Measurements from ENCODE around the gene SPANXC.
"Not testable (repeated sequence)": the region's sequence is repeated elsewhere in the genome, so short reads cannot be mapped to it uniquely, and the experiment has no call there.

The SPANXC gene, protein sequence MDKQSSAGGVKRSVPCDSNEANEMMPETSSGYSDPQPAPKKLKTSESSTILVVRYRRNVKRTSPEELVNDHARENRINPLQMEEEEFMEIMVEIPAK

GRCh38 chrX:141242417-141242816, at the start of gene SPANXC:
SPANXC (minus strand) TSS chrX:141242517; CDS start chrX:141242457, 60 bp downstream.
- DNase-seq, result not testable (repeated sequence)

DNA sequence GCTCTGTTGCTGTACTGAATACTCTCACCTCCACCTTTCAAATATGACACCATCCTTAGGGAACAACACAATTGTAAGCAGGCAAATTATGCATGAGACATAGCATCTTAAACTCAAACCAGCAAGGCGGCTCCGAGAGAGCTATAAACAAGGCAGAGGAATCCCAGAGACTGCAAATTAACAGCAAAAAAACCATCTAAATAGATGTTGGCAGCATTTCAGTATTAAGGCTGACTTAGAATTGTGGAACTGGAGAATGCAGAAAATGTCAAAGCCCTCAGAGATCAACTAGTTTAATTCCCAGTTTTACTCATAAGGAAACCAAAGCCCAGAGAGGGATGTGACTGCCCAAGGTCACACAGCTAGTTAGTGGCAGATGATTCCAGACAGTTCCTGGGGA, 37.2 kb upstream of the SPANXC start:
- no peak for DNase-seq

DNA sequence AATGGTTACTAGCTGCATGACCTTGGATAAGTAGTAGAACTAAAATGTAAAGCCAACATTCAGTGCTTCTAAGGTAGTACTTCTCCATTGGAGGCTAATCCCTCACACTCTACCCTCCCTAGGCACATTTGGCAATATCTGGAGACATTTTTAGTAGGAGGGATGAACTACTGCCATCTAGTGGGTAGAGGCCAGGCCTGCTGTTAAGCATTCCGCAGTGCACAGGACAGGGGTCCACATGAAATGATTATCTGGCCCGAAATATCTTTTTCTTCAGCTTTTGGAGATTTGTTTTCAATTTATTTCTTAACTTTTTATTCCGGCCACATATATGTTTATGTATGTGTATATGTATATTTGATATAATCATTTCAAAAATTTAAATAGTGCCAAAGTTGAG, 36.0 kb upstream of the SPANXC start:
- DNase-seq, result no peak

DNA sequence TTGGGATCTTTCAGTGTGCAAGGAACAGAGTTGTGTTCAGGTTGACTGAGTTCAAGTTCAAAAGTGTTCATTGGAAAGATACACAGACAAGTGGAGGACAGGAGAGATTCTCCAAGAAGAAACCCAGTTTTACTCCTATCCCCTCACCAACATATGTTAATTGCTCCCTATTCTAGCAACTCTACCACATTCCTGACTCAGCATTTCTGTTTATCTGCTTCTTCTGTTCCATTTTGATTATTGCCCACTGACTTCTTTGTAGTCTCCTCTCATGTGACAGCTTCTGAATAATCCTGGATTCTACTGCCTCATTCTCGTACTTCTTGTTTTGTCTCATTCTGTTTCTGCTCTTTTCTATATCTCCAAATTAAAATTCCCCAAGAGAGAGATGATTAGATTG, 15.8 kb upstream of the SPANXC start:
- DNase-seq, result no peak

GRCh38 chrX:141221611-141222010, 20.7 kb downstream of the SPANXC start:
- DNase-seq, result no peak

DNA sequence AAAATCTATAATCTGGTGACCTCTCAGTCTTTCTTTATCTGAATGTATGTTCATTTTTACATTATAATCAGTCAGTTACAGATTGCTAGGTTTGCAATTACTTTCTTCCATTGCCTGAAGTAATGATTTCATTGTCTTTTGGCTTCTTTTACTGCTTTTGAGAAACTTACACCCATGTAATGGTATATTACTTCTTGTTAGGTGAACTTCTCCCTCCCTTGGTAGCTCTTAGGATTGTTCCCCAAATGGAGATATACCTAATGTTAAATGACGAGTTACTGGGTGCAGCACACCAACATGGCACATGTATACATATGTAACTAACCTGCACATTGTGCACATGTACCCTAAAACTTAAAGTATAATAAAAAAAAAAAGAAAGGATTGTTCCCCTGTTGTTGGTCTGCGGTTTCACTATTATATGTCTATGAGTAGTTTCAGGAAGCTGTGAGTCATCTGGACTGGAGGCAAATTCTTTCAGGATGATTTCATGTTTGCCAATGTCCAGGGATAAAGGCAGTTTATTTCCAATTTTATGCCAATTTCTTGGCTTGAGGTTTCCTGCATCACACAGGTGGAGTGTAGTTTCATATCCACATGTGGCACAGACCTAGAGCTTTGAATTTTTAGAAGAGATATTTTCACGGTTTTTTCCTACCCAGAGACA, 21.8 kb downstream of the SPANXC start:
- no peak for DNase-seq

GRCh38 chrX:141214196-141214595, 28.1 kb downstream of the SPANXC start:
- DNase-seq, result no peak

DNA sequence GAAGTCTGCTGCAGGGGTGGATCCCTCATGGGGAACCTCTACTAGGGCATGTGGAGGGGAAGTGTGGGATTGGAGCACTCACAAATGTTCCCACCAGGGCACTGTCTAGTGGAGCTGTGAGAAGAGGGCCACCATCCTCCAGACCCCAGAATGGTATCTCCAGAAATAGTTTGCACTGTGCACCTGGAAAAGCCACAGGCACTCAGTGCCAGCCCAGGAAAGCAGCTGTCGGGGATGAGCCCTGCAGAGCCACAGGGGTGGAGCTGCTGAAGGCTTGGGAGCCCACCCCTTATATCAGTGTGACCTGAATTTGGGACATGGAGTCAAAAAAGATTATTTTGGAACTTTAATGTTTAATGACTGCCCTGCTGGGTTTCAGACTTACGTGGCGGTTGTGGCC, 40.4 kb downstream of the SPANXC start:
- no peak for DNase-seq
